HepG2 (cell line): ENCODE results near the gene CPSF7. TPM values are rescaled to one million over a fixed set of nuclear protein-coding genes. Genes with fewer than 3 reads are reported as not detected.

ENCODE experiments used
- GLI4 ChIP-seq: sonication (generic); formaldehyde crosslinking; IDR thresholded peaks from 2 replicates; pipeline ENCODE4 v1.5.1; 2020; ENCODE audit warnings: missing genetic modification reagents, mild to moderate bottlenecking, moderate library complexity, borderline replicate concordance
- MED8 ChIP-seq: sonication (generic); formaldehyde crosslinking; IDR thresholded peaks from 2 replicates; pipeline ENCODE4 v1.8.1; 2023; ENCODE audit warnings: mild to moderate bottlenecking, missing genetic modification reagents; ENCODE audit not compliant: insufficient replicate concordance
- SNAI1 ChIP-seq: sonication (generic); formaldehyde crosslinking; IDR thresholded peaks from 2 replicates; pipeline ENCODE4 v1.5.0; 2020; ENCODE audit warnings: mild to moderate bottlenecking, missing genetic modification reagents, borderline replicate concordance
- TMF1 ChIP-seq: sonication (generic); formaldehyde crosslinking; IDR thresholded peaks from 2 replicates; pipeline ENCODE4 v1.8.1; 2022; ENCODE audit warnings: low read depth, missing genetic modification reagents
- TOE1 ChIP-seq: sonication (generic); formaldehyde crosslinking; IDR thresholded peaks from 2 replicates; pipeline ENCODE4 v1.4.0; 2020; ENCODE audit warnings: mild to moderate bottlenecking, missing genetic modification reagents
- ZNF205 ChIP-seq: IDR thresholded peaks from 2 replicates; pipeline ENCODE4 v1.6.1; 2018; ENCODE audit warnings: missing biosample characterization, missing genetic modification reagents
- ZNF550 ChIP-seq: sonication (generic); formaldehyde crosslinking; IDR thresholded peaks from 2 replicates; pipeline ENCODE4 v1.4.0; 2020; ENCODE audit warnings: mild to moderate bottlenecking, missing genetic modification reagents, borderline replicate concordance
- polyA plus RNA-seq, 8 experiments: library from polyadenylated mRNA; depleted of rRNA in 3 of 8; stranded (reverse) in 7 of 8; unstranded in 1 of 8; fragments of >200 nt; fragmentation: Illumina TruSeq in 4 of 8; extraction: Trizol in 4 of 8; gene quantifications; 2 replicates each; pipeline versions ENCODE4 v1.2.1 to v1.2.3, GENCODE V29; 2011 to 2016; ENCODE audit warnings: low read depth in 4 of 8, missing spikeins in 1 of 8, mixed read lengths in 1 of 8; ENCODE audit not compliant: insufficient read depth in 1 of 8
- total RNA-seq, 5 experiments: library from RNA; depleted of rRNA; stranded (reverse); fragments of >200 nt; fragmentation: Illumina TruSeq; extraction: Trizol; gene quantifications; 2 replicates each; pipeline ENCODE4 v1.2.3, GENCODE V29; 2016; ENCODE audit warnings: low read depth in 1 of 5
- TF ChIP-seq, protein P1 (sequence below): sonication (generic); formaldehyde crosslinking; IDR thresholded peaks from 2 replicates; pipeline ENCODE4 v1.9.0; 2021; ENCODE audit warnings: missing genetic modification reagents, borderline replicate concordance
- TF ChIP-seq, protein P2 (sequence below): IDR thresholded peaks from 2 replicates; pipeline ENCODE4 v1.6.1; 2016; ENCODE audit warnings: low read depth, borderline replicate concordance
- TF ChIP-seq, protein P3 (sequence below): sonication (generic); formaldehyde crosslinking; IDR thresholded peaks from 2 replicates; pipeline ENCODE4 v1.4.0; 2020; ENCODE audit warnings: mild to moderate bottlenecking, missing genetic modification reagents
- TF ChIP-seq, protein P4 (sequence below): sonication (generic); formaldehyde crosslinking; conservative IDR thresholded peaks from 2 replicates; pipeline ENCODE4 v1.8.0; 2022; ENCODE audit warnings: missing genetic modification reagents
- TF ChIP-seq, protein P5 (sequence below): sonication (generic); formaldehyde crosslinking; IDR thresholded peaks from 2 replicates; pipeline ENCODE4 v1.9.0; 2021; ENCODE audit warnings: missing genetic modification reagents, borderline replicate concordance

CPSF7 gene
- total and polyA plus RNA-seq, 2 of the 13 experiments (the other 11 are each of a cell fraction or from before 2014, with no cell fraction given): 34.1 to 36.8 TPM

DNA sequence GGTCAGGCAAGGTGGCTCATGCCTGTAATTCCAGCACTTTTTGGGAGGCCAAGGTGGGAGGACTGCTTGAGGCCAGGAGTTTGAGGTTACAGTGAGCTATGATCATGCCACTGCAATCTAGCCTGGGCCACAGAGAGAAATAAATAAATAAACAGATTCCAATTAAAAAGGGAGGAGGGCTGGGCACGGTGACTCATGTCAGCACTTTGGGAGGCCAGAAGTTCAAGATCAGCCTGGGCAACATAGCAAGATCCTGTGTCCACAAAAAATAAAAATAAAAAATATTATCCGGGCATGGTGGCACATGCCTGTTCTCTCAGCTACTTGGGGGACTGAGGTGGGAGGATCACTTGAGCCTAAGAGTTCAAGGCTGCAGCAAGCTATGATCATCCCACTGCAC, 75.6 kb downstream of the CPSF7 start (continued):
- TF ChIP-seq, protein P1, sequence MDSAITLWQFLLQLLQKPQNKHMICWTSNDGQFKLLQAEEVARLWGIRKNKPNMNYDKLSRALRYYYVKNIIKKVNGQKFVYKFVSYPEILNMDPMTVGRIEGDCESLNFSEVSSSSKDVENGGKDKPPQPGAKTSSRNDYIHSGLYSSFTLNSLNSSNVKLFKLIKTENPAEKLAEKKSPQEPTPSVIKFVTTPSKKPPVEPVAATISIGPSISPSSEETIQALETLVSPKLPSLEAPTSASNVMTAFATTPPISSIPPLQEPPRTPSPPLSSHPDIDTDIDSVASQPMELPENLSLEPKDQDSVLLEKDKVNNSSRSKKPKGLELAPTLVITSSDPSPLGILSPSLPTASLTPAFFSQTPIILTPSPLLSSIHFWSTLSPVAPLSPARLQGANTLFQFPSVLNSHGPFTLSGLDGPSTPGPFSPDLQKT (CRISPR knock-in tag): no peak
- no peak for TF ChIP-seq TMF1
- TF ChIP-seq TOE1 (CRISPR knock-in tag): no peak
- no peak for TF ChIP-seq SNAI1 (CRISPR knock-in tag)
- TF ChIP-seq, protein P2, sequence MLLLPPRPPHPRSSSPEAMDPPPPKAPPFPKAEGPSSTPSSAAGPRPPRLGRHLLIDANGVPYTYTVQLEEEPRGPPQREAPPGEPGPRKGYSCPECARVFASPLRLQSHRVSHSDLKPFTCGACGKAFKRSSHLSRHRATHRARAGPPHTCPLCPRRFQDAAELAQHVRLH (CRISPR knock-in tag): no peak
- no peak for TF ChIP-seq MED8 (CRISPR knock-in tag)
- TF ChIP-seq ZNF550 (CRISPR knock-in tag): no peak
- TF ChIP-seq GLI4 (CRISPR knock-in tag): no peak
- TF ChIP-seq, protein P3, sequence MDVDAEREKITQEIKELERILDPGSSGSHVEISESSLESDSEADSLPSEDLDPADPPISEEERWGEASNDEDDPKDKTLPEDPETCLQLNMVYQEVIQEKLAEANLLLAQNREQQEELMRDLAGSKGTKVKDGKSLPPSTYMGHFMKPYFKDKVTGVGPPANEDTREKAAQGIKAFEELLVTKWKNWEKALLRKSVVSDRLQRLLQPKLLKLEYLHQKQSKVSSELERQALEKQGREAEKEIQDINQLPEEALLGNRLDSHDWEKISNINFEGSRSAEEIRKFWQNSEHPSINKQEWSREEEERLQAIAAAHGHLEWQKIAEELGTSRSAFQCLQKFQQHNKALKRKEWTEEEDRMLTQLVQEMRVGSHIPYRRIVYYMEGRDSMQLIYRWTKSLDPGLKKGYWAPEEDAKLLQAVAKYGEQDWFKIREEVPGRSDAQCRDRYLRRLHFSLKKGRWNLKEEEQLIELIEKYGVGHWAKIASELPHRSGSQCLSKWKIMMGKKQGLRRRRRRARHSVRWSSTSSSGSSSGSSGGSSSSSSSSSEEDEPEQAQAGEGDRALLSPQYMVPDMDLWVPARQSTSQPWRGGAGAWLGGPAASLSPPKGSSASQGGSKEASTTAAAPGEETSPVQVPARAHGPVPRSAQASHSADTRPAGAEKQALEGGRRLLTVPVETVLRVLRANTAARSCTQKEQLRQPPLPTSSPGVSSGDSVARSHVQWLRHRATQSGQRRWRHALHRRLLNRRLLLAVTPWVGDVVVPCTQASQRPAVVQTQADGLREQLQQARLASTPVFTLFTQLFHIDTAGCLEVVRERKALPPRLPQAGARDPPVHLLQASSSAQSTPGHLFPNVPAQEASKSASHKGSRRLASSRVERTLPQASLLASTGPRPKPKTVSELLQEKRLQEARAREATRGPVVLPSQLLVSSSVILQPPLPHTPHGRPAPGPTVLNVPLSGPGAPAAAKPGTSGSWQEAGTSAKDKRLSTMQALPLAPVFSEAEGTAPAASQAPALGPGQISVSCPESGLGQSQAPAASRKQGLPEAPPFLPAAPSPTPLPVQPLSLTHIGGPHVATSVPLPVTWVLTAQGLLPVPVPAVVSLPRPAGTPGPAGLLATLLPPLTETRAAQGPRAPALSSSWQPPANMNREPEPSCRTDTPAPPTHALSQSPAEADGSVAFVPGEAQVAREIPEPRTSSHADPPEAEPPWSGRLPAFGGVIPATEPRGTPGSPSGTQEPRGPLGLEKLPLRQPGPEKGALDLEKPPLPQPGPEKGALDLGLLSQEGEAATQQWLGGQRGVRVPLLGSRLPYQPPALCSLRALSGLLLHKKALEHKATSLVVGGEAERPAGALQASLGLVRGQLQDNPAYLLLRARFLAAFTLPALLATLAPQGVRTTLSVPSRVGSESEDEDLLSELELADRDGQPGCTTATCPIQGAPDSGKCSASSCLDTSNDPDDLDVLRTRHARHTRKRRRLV (CRISPR knock-in tag): no peak
- no peak for TF ChIP-seq ZNF205 (CRISPR knock-in tag)
- TF ChIP-seq, protein P4, sequence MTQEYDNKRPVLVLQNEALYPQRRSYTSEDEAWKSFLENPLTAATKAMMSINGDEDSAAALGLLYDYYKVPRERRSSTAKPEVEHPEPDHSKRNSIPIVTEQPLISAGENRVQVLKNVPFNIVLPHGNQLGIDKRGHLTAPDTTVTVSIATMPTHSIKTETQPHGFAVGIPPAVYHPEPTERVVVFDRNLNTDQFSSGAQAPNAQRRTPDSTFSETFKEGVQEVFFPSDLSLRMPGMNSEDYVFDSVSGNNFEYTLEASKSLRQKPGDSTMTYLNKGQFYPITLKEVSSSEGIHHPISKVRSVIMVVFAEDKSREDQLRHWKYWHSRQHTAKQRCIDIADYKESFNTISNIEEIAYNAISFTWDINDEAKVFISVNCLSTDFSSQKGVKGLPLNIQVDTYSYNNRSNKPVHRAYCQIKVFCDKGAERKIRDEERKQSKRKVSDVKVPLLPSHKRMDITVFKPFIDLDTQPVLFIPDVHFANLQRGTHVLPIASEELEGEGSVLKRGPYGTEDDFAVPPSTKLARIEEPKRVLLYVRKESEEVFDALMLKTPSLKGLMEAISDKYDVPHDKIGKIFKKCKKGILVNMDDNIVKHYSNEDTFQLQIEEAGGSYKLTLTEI (CRISPR knock-in tag): no peak
- TF ChIP-seq, protein P5, sequence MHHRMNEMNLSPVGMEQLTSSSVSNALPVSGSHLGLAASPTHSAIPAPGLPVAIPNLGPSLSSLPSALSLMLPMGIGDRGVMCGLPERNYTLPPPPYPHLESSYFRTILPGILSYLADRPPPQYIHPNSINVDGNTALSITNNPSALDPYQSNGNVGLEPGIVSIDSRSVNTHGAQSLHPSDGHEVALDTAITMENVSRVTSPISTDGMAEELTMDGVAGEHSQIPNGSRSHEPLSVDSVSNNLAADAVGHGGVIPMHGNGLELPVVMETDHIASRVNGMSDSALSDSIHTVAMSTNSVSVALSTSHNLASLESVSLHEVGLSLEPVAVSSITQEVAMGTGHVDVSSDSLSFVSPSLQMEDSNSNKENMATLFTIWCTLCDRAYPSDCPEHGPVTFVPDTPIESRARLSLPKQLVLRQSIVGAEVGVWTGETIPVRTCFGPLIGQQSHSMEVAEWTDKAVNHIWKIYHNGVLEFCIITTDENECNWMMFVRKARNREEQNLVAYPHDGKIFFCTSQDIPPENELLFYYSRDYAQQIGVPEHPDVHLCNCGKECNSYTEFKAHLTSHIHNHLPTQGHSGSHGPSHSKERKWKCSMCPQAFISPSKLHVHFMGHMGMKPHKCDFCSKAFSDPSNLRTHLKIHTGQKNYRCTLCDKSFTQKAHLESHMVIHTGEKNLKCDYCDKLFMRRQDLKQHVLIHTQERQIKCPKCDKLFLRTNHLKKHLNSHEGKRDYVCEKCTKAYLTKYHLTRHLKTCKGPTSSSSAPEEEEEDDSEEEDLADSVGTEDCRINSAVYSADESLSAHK (CRISPR knock-in tag): no peak
